ENCODE data around the gene HERC2.

The HERC2 gene

GRCh38 chr15:28096670-28097431 lies 225.1 kb downstream of the HERC2 start:
- no peak for DNase-seq (ENCODE audit: low read depth)

GRCh38 chr15:28096411-28096669 lies 225.6 kb downstream of the HERC2 start:
- DNase-seq (ENCODE audit: low read depth): no peak

GRCh38 chr15:28094732-28095521 lies 227.1 kb downstream of the HERC2 start:
- DNase-seq (ENCODE audit: low read depth): no peak

GRCh38 chr15:28093752-28094535 lies 228.0 kb downstream of the HERC2 start:
- DNase-seq (ENCODE audit: low read depth): no peak

- DNase-seq (ENCODE audit: low read depth): no peak
Measured at GRCh38 chr15:28091313-28091712, 230.7 kb downstream of the HERC2 start.

GRCh38 chr15:28086175-28086703 lies 235.7 kb downstream of the HERC2 start:
- peak; percentile 30 for DNase-seq (ENCODE audit: low read depth)

GRCh38 chr15:28085489-28086174 lies 236.3 kb downstream of the HERC2 start:
- DNase-seq (ENCODE audit: low read depth): no peak

GRCh38 chr15:28084547-28084946 lies 237.4 kb downstream of the HERC2 start:
- DNase-seq (ENCODE audit: low read depth): no peak

GRCh38 chr15:28082891-28083684 lies 238.9 kb downstream of the HERC2 start:
- no peak for DNase-seq (ENCODE audit: low read depth)

- DNase-seq (ENCODE audit: low read depth): no peak
Measured at GRCh38 chr15:28081594-28081993, 240.4 kb downstream of the HERC2 start.

GRCh38 chr15:28080386-28080785 lies 241.6 kb downstream of the HERC2 start:
- DNase-seq (ENCODE audit: low read depth): no peak

GRCh38 chr15:28079313-28079969 lies 242.5 kb downstream of the HERC2 start:
- DNase-seq (ENCODE audit: low read depth): no peak

GRCh38 chr15:28078191-28078719 lies 243.7 kb downstream of the HERC2 start:
- no peak for DNase-seq (ENCODE audit: low read depth)

GRCh38 chr15:28075573-28075972 lies 246.4 kb downstream of the HERC2 start:
- DNase-seq (ENCODE audit: low read depth): no peak

- no peak for DNase-seq (ENCODE audit: low read depth)
Measured at GRCh38 chr15:28068930-28069329, 253.0 kb downstream of the HERC2 start.

- no peak for DNase-seq (ENCODE audit: low read depth)
Measured at GRCh38 chr15:28066231-28066630, 255.7 kb downstream of the HERC2 start.

Data from GM04504 (cell line).